K562 treated with DMSO at 1 percent for 4 hours (cell line): Measurements from ENCODE around the gene EGFL6. TPM values are rescaled to one million over a fixed set of nuclear protein-coding genes. Genes with fewer than 3 reads are reported as not detected.

ENCODE experiments used
- total RNA-seq: library from RNA; unstranded; fragments of 300-600 nt; gene quantifications from 2 replicates; pipeline ENCODE4 v1.2.3, GENCODE V29; 2022; ENCODE audit not compliant: insufficient read depth

The EGFL6 gene, protein sequence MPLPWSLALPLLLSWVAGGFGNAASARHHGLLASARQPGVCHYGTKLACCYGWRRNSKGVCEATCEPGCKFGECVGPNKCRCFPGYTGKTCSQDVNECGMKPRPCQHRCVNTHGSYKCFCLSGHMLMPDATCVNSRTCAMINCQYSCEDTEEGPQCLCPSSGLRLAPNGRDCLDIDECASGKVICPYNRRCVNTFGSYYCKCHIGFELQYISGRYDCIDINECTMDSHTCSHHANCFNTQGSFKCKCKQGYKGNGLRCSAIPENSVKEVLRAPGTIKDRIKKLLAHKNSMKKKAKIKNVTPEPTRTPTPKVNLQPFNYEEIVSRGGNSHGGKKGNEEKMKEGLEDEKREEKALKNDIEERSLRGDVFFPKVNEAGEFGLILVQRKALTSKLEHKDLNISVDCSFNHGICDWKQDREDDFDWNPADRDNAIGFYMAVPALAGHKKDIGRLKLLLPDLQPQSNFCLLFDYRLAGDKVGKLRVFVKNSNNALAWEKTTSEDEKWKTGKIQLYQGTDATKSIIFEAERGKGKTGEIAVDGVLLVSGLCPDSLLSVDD
- not detected in 2 replicates for total RNA-seq

DNA sequence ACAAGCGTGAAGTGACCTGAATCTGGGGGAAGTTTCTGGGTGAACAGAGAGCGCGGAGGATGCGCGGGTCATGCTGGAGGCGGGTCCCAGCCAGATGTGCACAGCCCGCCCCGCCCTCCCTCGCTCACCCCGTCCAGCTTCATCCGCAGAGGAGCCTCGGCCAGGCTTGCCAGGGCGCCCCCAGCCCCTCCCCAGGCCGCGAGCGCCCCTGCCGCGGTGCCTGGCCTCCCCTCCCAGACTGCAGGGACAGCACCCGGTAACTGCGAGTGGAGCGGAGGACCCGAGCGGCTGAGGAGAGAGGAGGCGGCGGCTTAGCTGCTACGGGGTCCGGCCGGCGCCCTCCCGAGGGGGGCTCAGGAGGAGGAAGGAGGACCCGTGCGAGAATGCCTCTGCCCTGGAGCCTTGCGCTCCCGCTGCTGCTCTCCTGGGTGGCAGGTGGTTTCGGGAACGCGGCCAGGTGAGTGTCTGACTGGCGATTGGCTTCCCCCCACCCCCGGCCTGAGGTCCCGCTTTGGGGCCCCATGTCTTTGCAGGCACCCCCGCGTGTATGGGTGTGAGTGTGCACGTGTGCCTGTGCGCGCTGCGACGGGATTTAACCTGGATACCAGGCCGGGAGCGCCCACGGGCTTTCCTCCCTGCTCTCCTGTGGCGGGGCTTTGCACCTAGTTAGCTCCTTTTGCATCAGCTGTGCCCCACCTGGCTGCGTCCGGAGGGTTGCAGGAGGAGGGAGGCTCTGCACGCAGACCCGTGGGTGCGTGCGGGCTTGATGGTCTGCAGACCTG lies at the start of gene EGFL6:
EGFL6 (plus strand) TSS at position 123 of the 782 bp plus-strand sequence; CDS start at position 384, 261 bp downstream.

DNA sequence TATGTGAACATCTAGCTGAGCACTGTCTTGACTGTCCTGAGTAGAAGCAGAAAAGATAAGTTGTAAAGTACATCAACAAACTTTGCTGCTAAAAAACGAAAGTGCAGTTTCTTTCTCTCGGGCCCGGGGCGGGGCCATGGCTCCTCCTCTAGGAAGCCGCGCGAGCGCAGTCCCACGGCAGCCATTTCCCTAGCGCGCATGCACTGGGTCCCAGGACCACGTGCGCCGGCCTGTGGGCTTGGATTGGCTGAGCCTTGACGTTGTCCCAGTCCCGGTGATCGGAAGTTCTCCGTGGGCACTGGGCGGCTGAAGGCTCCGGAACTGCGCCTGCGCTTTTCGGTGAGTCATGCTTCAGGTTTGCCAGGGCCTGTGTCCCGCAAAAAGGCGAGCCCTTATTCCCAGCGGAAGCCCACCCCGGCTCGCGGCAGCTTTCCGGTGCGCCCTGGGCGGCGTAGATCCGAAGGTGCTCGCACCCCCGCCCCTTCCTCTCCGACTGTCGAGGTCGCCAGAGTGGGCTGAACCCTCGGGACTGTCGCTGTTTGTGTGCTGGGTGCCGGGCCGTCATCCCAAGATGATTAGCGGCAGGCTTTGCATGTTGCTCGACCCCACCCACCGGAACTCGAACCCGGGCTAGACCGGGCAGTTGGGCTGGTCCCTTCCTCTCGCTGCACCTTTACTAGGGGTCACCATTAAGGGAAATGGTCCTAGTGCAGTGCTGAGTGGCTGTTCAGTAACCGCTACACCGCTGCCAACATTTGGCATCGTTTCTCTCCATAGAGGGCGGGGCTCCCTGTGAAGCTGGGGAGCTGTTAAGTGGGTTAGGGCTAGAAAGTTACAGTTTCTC lies 83.7 kb downstream of the EGFL6 start, which contains the start of gene TCEANC:
TCEANC (plus strand) TSS at position 292 of the 844 bp plus-strand sequence. CDS start 9,368 bp downstream, outside the sequence.

Other genes with a start within 250 kb of the EGFL6 start
- gene ATXN3L, start 249.5 kb upstream of the EGFL6 start, total RNA-seq: 0.47 TPM in 1 of 2 replicates, not detected in the other
- 1.5 and 2.9 TPM in 2 replicates for gene TCEANC, start 83.5 kb downstream of the EGFL6 start, total RNA-seq
- gene RAB9A, start 119.5 kb downstream of the EGFL6 start, total RNA-seq: 9.6 and 19.7 TPM in 2 replicates
- 5.4 TPM in 2 replicates for gene TRAPPC2, start 165.0 kb downstream of the EGFL6 start, total RNA-seq
- 8.5 and 16.0 TPM in 2 replicates for gene OFD1, start 165.1 kb downstream of the EGFL6 start, total RNA-seq
- 0.31 and 0.49 TPM in 2 replicates for gene GPM6B, start 247.5 kb downstream of the EGFL6 start, total RNA-seq